Islet of Langerhans (tissue), 1 donor: ENCODE data around the gene TMEM161B.
"Not testable (repeated sequence)": the region's sequence is repeated elsewhere in the genome, so short reads cannot be mapped to it uniquely, and the experiment has no call there.

ENCODE experiments used
- FAIRE-seq: peaks from one replicate; lab custom pipeline; 2011; peaks lifted over from hg19 to GRCh38; lab: Jason Lieb, UNC

TMEM161B gene

GRCh38 chr5:88248743-88249540 is 19.7 kb downstream of the TMEM161B start:
- FAIRE-seq: no peak

DNA sequence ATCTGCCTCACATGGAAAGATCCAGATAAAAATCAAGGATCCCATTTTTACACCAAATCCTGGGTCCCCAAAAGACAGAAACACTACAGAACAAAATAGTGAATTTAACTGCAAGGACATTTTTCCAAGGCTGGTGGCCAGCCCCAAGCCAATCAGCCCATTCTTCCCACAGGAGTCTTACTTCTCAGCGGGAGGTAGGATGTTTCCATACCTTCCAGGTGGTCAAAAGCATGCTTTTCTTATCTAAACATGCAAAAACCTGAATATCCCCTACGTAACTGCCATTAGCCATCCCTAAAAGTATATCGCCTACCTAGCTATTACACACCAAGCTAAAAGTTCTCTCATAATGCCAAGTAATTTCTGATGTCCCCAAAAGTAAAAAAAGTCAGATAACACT is 20.6 kb downstream of the TMEM161B start:
- no peak for FAIRE-seq

DNA sequence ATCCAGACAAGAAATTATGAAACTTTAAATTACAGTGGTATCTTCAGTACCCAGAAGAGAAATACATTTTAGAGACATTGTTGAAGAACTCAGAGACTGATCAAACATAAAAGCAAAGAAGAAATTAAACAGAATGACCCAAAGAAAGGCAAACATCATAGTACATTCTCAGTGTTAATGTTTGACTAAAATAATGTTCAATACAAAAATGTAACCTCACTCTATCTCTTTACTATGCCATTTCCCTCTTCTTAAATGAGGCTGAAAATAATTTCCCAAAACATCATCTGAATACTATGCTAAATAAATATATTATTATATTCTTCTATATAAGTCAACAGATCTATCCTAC is 22.8 kb downstream of the TMEM161B start:
- FAIRE-seq: no peak

GRCh38 chr5:88245241-88245892 is 23.3 kb downstream of the TMEM161B start:
- FAIRE-seq: peak; percentile 74

DNA sequence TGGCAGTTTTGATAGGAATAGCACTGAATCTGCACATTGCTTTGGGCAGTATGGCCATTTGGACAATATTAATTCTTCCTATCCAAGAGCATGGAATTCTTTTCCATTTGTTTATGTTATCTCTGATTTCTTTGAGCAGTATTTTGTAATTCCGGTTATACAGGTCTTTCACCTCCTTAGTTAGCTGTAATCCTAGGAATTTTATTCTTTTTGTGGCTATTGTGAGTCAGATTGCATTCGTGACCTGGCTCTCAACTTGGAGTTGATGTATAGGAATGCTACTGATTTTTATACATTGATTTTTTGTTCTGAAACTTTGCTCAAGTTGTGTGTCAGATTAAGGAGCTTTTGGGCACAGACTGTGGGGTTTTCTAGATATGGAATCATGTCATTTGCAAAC is 24.0 kb downstream of the TMEM161B start:
- FAIRE-seq: no peak

DNA sequence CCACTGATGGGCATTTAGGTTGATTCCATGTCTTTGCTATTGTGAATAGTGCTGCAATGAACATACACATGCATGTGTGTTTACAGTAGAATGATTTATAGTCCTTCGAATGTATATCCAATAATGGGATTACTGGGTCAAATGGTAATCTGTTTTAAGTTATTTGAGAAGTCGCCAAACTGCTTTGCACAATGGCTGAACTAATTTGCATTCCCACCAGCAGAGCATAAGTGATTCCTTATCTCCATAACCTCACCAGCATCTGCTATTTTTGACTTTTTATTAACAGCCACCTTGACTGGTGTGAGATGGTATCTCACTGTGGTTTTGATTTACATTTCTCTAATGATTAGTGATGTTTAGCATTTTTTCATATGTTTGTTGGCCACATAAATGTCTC is 25.2 kb downstream of the TMEM161B start:
- FAIRE-seq: peak; percentile 24

- FAIRE-seq: no peak
These were observed 29.9 kb downstream of the TMEM161B start for GRCh38 chr5:88238732-88239131.

DNA sequence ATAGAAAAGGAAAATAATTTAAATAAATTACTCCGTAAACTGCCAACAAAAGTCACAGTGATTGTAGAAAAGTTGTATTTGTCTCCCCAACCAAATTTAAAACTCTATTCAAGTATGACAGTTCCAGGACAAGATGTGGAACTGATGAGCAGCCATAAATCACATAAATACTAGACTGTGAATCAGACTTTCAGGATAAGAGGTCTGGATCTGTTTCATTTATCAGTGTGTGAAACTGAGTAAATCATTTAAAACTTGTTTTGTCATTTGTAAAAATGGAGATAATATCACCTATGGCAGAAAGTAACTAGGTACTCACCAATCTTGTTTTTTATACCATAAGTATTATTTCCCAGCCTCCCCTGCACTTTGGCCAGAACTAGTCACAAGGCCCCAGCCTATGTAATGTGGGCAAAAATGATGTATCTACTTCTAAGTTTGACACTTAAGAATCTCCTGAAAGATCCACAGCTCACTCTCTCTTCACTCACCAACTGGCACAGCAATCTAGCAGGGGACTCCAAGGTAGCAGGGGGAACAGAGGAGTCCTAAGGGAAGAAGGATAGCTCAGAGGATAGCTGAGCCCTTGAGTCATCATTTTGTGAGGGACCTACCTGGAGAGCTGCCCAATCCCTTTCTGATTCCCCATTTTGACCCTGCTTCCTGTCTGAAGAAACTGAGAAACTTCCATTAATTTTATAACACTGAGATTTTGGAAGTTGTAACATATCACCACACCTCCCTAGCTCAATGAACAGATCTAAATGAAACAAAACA is 31.6 kb downstream of the TMEM161B start:
- FAIRE-seq: no peak

DNA sequence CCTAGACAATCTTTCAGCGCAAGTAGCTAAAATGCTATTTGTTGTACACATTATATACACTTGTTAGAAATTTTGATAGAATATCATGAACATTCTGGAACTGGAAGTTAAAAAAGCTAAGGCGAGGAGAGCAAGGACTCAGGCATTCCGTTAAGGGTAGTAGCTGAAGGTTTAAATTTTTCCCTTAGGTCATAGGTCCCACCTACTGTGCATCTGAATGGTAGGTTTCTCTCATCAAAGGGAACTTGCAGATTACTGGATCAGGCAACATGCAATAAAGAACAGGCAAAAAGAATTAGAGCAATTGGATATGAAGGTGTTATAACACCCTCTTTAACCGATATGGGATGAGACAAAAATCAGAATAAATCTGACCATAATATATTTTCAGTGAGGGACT is 32.8 kb downstream of the TMEM161B start:
- FAIRE-seq: no peak

GRCh38 chr5:88235346-88235745 is 33.3 kb downstream of the TMEM161B start:
- no peak for FAIRE-seq

DNA sequence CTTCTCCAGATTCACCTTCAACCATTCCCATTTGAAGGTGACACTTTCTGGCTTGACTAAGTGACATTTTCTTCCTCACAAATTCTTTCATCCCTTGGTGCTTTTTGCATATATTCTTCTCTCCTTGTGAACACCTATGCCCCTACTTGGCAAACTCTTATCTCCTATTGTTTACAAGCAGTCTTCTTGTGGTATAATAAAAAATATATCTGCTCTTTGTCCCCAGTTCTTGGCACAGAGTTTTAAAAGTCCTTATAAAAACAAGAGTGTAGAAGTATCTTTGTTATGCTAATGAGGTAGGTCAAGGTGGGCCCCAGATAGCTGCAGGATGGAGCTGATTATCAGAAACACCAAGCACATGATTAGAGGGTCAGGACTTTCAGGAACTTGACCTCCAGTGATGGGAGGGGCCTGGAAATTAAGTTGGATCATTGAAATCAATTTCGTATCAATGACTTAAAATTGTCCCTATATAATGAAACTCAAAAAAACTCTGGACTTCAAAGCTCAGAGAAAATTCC is 38.0 kb downstream of the TMEM161B start:
- no peak for FAIRE-seq

GRCh38 chr5:88226881-88227450 is 41.7 kb downstream of the TMEM161B start:
- FAIRE-seq: no peak

- FAIRE-seq: no peak
These were observed 54.0 kb downstream of the TMEM161B start for GRCh38 chr5:88214655-88215054.

DNA sequence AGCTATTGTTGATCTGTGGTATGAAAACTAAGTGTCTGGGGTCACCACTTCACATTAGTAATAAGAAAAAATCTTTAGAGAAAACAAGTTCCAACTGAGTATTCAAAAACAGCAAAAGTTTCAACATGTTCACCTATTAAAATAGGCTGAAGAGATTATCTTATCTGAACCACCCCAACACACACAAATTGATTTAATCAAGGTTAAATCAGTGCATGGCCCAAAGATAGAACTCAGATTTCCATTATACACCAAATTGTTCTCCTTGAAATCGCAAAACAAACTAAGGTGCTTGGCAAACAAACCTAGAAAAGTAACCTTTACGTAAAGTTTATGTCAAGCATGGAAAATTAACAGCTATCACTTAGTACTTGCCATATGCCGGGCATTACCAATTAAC is 61.1 kb downstream of the TMEM161B start:
- no peak for FAIRE-seq

- FAIRE-seq: no peak
These were observed 64.5 kb downstream of the TMEM161B start for GRCh38 chr5:88203981-88204750.

GRCh38 chr5:88195636-88196035 is 73.0 kb downstream of the TMEM161B start:
- no peak for FAIRE-seq

DNA sequence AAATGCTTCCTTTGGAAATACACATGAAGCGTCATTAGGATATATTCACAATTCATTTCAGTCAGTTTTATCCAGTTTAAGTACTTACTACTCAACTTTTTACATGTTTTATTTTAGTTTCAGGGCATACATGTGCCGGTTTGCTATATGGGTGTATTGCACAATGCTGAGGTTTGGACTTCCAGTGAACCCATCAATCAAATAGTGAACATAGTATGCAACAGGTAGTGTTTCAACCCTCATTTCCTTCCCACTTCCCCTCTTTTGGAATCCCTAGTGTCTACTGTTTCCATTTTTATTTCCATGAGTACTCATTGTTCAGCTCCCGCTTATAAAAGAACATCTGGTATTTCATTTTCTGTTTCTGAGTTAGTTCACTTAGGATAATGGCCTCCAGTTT is 74.7 kb downstream of the TMEM161B start:
- FAIRE-seq: no peak

DNA sequence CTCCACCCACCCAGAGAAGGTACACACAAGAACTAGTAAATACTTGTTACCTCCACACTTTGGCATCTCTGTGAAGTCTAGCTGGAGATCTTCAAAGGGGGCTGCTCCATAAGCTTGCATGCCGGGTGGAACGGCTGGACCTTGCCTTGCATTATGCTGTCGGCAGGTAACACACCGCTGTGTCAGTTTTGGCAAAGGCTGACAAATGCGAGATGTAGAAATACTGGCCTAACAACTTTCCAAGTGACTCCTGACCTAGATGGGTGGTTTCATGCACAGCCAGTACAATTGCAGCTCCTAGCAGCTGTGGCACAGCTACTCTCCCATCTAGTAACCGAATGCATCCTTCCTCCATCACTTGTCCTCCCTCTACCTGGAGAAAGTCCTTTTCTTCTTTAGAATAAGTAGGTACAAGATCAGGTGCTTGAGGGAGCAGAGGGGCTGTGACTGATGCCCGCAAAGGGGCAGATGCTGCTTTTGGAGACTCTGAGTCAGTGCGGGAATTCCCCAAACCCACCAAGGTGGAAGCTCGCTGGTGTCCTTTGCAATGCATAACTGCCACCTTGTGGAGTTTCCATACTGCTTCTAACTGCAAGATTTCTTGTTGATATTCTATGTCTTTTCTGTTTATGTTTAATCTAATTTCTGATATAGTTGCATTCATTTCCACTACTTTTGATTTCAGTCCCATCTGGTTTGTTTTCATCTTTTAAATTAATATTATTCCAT is 78.4 kb downstream of the TMEM161B start:
- no peak for FAIRE-seq

GRCh38 chr5:88189484-88189883 is 79.2 kb downstream of the TMEM161B start:
- FAIRE-seq: not testable (repeated sequence)

- FAIRE-seq: no peak
These were observed 80.0 kb downstream of the TMEM161B start for GRCh38 chr5:88188458-88189132.

DNA sequence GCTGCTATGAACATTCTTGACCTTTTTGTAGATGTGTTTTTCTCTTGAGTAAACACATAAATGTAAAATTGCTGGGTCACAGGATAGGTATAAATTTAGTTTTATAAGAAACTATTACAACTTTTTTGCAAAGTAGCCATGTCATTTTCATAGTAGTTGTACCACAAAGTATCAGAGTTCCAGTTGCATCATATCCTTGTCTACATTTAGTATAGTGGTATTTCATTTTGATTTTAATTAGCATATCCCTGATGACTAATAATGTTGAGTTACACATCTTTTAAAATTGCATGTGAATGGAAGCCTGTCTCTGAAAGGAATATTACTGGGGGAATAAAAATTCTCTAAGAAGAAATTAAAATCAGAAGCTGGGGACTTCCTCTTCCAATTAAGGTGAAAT is 85.4 kb downstream of the TMEM161B start:
- FAIRE-seq: no peak
